Suprapubic skin (tissue), 4 donors: Measurements from ENCODE around the gene PPP1R2. TPM values are rescaled to one million over a fixed set of nuclear protein-coding genes. Genes with fewer than 3 reads are reported as not detected.

Experiments used
- DNase-seq, 2 donors: peaks; one replicate each; pipeline ENCODE4 v3.0.0-alpha.2; 2019; ENCODE audit warnings: low spot score in 2 of 2
- H3K27ac ChIP-seq: fragments of 200-600 bp; sonication (generic); one replicate; pipeline ENCODE4 v1.5.1; 2019
- H3K27me3 ChIP-seq: fragments of 200-600 bp; sonication (generic); one replicate; pipeline ENCODE4 v1.5.1; 2019
- H3K36me3 ChIP-seq: fragments of 200-600 bp; sonication (generic); one replicate; pipeline ENCODE4 v1.5.1; 2019
- H3K4me1 ChIP-seq: fragments of 200-600 bp; sonication (generic); one replicate; pipeline ENCODE4 v1.5.1; 2019
- H3K4me3 ChIP-seq: fragments of 200-600 bp; sonication (generic); one replicate; pipeline ENCODE4 v1.5.1; 2019; ENCODE audit warnings: mild to moderate bottlenecking
- H3K9me3 ChIP-seq: fragments of 200-600 bp; sonication (generic); one replicate; pipeline ENCODE4 v1.5.1; 2019
- CTCF ChIP-seq, 2 donors: fragments of 200-600 bp in 1 of 2; fragments of 450-650 bp in 1 of 2; sonication (generic) in 1 of 2; IDR thresholded peaks; one replicate each; pipeline ENCODE4 v1.5.1; 2016 to 2019; ENCODE audit warnings: antibody characterized with exemption in 2 of 2, mild to moderate bottlenecking in 1 of 2, moderate library complexity in 1 of 2
- EP300 ChIP-seq: sonication (generic); formaldehyde crosslinking; IDR thresholded peaks from one replicate; pipeline ENCODE4 v1.6.1; 2017; ENCODE audit warnings: antibody characterized with exemption
- POLR2A ChIP-seq, 2 donors: fragments of 450-650 bp; IDR thresholded peaks; one replicate each; pipeline ENCODE4 v1.6.1; 2017; ENCODE audit warnings: antibody characterized with exemption in 2 of 2, mild to moderate bottlenecking in 2 of 2, moderate library complexity in 2 of 2
- POLR2AphosphoS5 ChIP-seq, 3 donors: sonication (generic); formaldehyde crosslinking; IDR thresholded peaks; one replicate each; pipeline ENCODE4 v1.6.1; 2017; ENCODE audit warnings: antibody characterized with exemption in 3 of 3
- WGBS: methylation state at CpG from one replicate; pipeline ENCODE4 v1.1.5; 2018; 5-methylcytosine and 5-hydroxymethylcytosine counted together
- total RNA-seq, 4 donors: library from RNA; depleted of rRNA; stranded (reverse); fragments of >200 nt; gene quantifications; one replicate each; pipeline ENCODE4 v1.1.0, GENCODE V29; 2016

Gene PPP1R2
- total RNA-seq, 4 donors from 2014 or later = 61.7 to 96.0 (median 71.4) TPM

GRCh38 chr3:195551381-195551978, 8.4 kb upstream of the PPP1R2 start:
- Histone ChIP-seq H3K4me3 (no peak overlapping the region), H3K27ac (no peak overlapping the region), H3K27me3 (no peaks in the 10 kb centered on the region), H3K9me3 (no peaks in the 10 kb centered on the region), H3K36me3 (no peaks in the 10 kb centered on the region), H3K4me1 (peaks cover 18% of the 10 kb centered on the region)
- TF ChIP-seq POLR2A (IDR thresholded peaks at IDR 0.05) (no peak), CTCF (IDR thresholded peaks at IDR 0.05) (no peak), POLR2AphosphoS5 (IDR thresholded peaks at IDR 0.05) (no peak), EP300 (no peak)
- DNase-seq = no peak
- WGBS = 55% methylated on average over 7 of the region's 7 CpGs

GRCh38 chr3:195550723-195551122, 7.6 kb upstream of the PPP1R2 start:
- Histone ChIP-seq H3K9me3 (no peaks in the 10 kb centered on the region), H3K27ac (no peak overlapping the region), H3K27me3 (no peaks in the 10 kb centered on the region), H3K4me1 (peaks cover 26% of the 10 kb centered on the region), H3K4me3 (no peak overlapping the region), H3K36me3 (no peaks in the 10 kb centered on the region)
- TF ChIP-seq CTCF (IDR thresholded peaks at IDR 0.05) = no peak
- TF ChIP-seq POLR2AphosphoS5 (IDR thresholded peaks at IDR 0.05) = no peak
- TF ChIP-seq POLR2A (IDR thresholded peaks at IDR 0.05) = no peak
- no peak for TF ChIP-seq EP300
- WGBS = 69% methylated on average over 4 of the region's 4 CpGs
- no peak for DNase-seq

- DNase-seq = no peak
- Histone ChIP-seq H3K36me3 (no peaks in the 10 kb centered on the region), H3K27ac (no peak overlapping the region), H3K27me3 (no peaks in the 10 kb centered on the region), H3K4me1 (peaks cover 29% of the 10 kb centered on the region), H3K9me3 (no peaks in the 10 kb centered on the region), H3K4me3 (no peak overlapping the region)
- TF ChIP-seq POLR2AphosphoS5 (IDR thresholded peaks at IDR 0.05) (no peak), POLR2A (IDR thresholded peaks at IDR 0.05) (no peak), EP300 (no peak), CTCF (IDR thresholded peaks at IDR 0.05) (no peak)
- WGBS = 78% methylated on average over 9 of the region's 9 CpGs
Observed at GRCh38 chr3:195549931-195550519, 6.9 kb upstream of the PPP1R2 start.

GRCh38 chr3:195548987-195549386, 5.9 kb upstream of the PPP1R2 start:
- WGBS = 58% methylated on average over 2 of the region's 2 CpGs
- DNase-seq = no peak
- Histone ChIP-seq H3K36me3 (no peaks in the 10 kb centered on the region), H3K9me3 (no peaks in the 10 kb centered on the region), H3K4me1 (peaks cover 37% of the 10 kb centered on the region), H3K27ac (no peak overlapping the region), H3K27me3 (no peaks in the 10 kb centered on the region), H3K4me3 (no peak overlapping the region)
- TF ChIP-seq EP300 (no peak), CTCF (IDR thresholded peaks at IDR 0.05) (no peak), POLR2A (IDR thresholded peaks at IDR 0.05) (no peak), POLR2AphosphoS5 (IDR thresholded peaks at IDR 0.05) (no peak)

- H3K4me1 ChIP-seq = peaks cover 41% of the 10 kb centered on the region
Observed at GRCh38 chr3:195548501-195548900, 5.4 kb upstream of the PPP1R2 start.

More at GRCh38 chr3:195548501-195548900, 5.4 kb upstream of the PPP1R2 start:
- Histone ChIP-seq H3K4me3 (no peak overlapping the region), H3K27me3 (no peaks in the 10 kb centered on the region), H3K9me3 (no peaks in the 10 kb centered on the region), H3K36me3 (no peaks in the 10 kb centered on the region), H3K27ac (no peak overlapping the region)
- TF ChIP-seq POLR2A (IDR thresholded peaks at IDR 0.05) (no peak), EP300 (no peak), CTCF (IDR thresholded peaks at IDR 0.05) (no peak), POLR2AphosphoS5 (IDR thresholded peaks at IDR 0.05) (no peak)
- DNase-seq = no peak
